ENCODE data around the gene HCST.

Gene HCST

GRCh38 chr19:35858311-35858710, 44.0 kb upstream of the HCST start:
- no peak for DNase-seq (ENCODE audit: low read depth in 1 of 2, low spot score in 1 of 2)
- no peak overlapping the region for H3K4me3 ChIP-seq (replicated peaks; ENCODE audit: insufficient read depth, low read length)
- H3K27ac ChIP-seq (replicated peaks) = no peak overlapping the region
- TF ChIP-seq, protein P1, sequence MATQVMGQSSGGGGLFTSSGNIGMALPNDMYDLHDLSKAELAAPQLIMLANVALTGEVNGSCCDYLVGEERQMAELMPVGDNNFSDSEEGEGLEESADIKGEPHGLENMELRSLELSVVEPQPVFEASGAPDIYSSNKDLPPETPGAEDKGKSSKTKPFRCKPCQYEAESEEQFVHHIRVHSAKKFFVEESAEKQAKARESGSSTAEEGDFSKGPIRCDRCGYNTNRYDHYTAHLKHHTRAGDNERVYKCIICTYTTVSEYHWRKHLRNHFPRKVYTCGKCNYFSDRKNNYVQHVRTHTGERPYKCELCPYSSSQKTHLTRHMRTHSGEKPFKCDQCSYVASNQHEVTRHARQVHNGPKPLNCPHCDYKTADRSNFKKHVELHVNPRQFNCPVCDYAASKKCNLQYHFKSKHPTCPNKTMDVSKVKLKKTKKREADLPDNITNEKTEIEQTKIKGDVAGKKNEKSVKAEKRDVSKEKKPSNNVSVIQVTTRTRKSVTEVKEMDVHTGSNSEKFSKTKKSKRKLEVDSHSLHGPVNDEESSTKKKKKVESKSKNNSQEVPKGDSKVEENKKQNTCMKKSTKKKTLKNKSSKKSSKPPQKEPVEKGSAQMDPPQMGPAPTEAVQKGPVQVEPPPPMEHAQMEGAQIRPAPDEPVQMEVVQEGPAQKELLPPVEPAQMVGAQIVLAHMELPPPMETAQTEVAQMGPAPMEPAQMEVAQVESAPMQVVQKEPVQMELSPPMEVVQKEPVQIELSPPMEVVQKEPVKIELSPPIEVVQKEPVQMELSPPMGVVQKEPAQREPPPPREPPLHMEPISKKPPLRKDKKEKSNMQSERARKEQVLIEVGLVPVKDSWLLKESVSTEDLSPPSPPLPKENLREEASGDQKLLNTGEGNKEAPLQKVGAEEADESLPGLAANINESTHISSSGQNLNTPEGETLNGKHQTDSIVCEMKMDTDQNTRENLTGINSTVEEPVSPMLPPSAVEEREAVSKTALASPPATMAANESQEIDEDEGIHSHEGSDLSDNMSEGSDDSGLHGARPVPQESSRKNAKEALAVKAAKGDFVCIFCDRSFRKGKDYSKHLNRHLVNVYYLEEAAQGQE (IDR thresholded peaks at IDR 0.05; ENCODE audit: insufficient replicate concordance, low read depth) = no peak
- TF ChIP-seq GABPA (IDR thresholded peaks at IDR 0.05; ENCODE audit: low read depth) = no peak
- TF ChIP-seq SPI1 (IDR thresholded peaks at IDR 0.05; ENCODE audit: borderline replicate concordance, low read depth) = no peak
- TF ChIP-seq, protein P2, sequence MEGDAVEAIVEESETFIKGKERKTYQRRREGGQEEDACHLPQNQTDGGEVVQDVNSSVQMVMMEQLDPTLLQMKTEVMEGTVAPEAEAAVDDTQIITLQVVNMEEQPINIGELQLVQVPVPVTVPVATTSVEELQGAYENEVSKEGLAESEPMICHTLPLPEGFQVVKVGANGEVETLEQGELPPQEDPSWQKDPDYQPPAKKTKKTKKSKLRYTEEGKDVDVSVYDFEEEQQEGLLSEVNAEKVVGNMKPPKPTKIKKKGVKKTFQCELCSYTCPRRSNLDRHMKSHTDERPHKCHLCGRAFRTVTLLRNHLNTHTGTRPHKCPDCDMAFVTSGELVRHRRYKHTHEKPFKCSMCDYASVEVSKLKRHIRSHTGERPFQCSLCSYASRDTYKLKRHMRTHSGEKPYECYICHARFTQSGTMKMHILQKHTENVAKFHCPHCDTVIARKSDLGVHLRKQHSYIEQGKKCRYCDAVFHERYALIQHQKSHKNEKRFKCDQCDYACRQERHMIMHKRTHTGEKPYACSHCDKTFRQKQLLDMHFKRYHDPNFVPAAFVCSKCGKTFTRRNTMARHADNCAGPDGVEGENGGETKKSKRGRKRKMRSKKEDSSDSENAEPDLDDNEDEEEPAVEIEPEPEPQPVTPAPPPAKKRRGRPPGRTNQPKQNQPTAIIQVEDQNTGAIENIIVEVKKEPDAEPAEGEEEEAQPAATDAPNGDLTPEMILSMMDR (IDR thresholded peaks at IDR 0.05; ENCODE audit: insufficient read depth, low read length) = no peak
- TF ChIP-seq POLR2AphosphoS5 (IDR thresholded peaks at IDR 0.05; ENCODE audit: low read depth) = no peak
- peaks cover 55% of the 10 kb centered on the region for H3K27me3 ChIP-seq (ENCODE audit: insufficient read depth, poor library complexity, severe bottlenecking)

DNA sequence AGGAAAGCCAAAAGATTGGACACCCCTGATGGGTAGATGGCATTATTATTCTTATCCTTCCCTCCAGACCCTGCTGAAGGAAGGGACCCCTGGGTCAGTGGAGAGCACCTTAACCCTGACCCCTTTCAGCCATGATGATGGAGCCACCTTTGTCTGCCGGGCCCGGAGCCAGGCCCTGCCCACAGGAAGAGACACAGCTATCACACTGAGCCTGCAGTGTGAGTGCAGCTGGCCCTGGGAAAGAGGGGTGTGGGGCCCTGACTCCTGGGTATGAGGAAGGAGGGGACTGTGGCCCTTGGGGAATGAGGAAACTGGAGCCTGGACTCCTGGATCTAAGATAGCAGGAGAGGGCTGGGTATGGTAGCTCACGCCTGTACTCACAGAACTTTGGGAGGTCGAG, 42.9 kb upstream of the HCST start:
- H3K4me3 ChIP-seq (replicated peaks; ENCODE audit: insufficient read depth, low read length) = no peak overlapping the region
- no peak overlapping the region for H3K27ac ChIP-seq (replicated peaks)
- TF ChIP-seq, protein P2 (IDR thresholded peaks at IDR 0.05; ENCODE audit: insufficient read depth, low read length) = no peak
- no peak for TF ChIP-seq SPI1 (IDR thresholded peaks at IDR 0.05; ENCODE audit: borderline replicate concordance, low read depth)
- no peak for TF ChIP-seq POLR2AphosphoS5 (IDR thresholded peaks at IDR 0.05; ENCODE audit: low read depth)
- TF ChIP-seq, protein P1 (IDR thresholded peaks at IDR 0.05; ENCODE audit: insufficient replicate concordance, low read depth) = no peak
- TF ChIP-seq GABPA (IDR thresholded peaks at IDR 0.05; ENCODE audit: low read depth) = no peak
- peaks cover 55% of the 10 kb centered on the region for H3K27me3 ChIP-seq (ENCODE audit: insufficient read depth, poor library complexity, severe bottlenecking)
- DNase-seq (ENCODE audit: low read depth in 1 of 2, low spot score in 1 of 2) = no peak

DNA sequence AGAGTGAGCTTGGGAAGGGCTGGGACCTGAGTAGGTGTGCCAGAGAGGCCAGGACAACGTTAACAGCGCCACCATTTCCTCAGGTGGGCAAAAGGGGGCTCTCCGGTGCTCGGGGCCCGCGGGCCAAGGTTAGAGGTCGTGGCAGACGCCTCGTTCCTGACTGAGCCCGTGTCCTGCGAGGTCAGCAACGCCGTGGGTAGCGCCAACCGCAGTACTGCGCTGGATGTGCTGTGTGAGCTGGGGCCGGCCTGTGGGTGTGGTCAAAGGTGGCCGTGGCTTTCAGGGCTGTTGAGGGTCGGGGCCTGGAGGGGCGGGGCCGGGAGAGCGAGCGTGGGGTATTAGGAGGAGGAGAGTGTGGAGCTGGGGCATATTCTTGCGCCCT, 41.9 kb upstream of the HCST start:
- H3K27me3 ChIP-seq (ENCODE audit: insufficient read depth, poor library complexity, severe bottlenecking) = peaks cover 50% of the 10 kb centered on the region
- TF ChIP-seq SPI1 (IDR thresholded peaks at IDR 0.05; ENCODE audit: borderline replicate concordance, low read depth) (no peak), POLR2AphosphoS5 (IDR thresholded peaks at IDR 0.05; ENCODE audit: low read depth) (no peak), GABPA (IDR thresholded peaks at IDR 0.05; ENCODE audit: low read depth) (no peak)
- TF ChIP-seq, protein P2 (IDR thresholded peaks at IDR 0.05; ENCODE audit: insufficient read depth, low read length) = no peak
- TF ChIP-seq, protein P1 (IDR thresholded peaks at IDR 0.05; ENCODE audit: insufficient replicate concordance, low read depth) = no peak
- DNase-seq (ENCODE audit: low read depth in 1 of 2, low spot score in 1 of 2) = no peak
- no peak overlapping the region for H3K4me3 ChIP-seq (replicated peaks; ENCODE audit: insufficient read depth, low read length)
- no peak overlapping the region for H3K27ac ChIP-seq (replicated peaks)

All from HL-60 (cell line).